Cardiac fibroblast (primary cell): ENCODE data around the gene JUP.

Source experiments
- DNase-seq, 2 donors: peaks; one replicate each; pipeline versions ENCODE4 v3.0.0 to v3.0.0-alpha.2; 2010; ENCODE audit warnings: low read depth in 2 of 2
- H3K4me3 ChIP-seq, 2 donors: replicated peaks in 1 of 2; 1 replicate in 1 of 2; 2 replicates in 1 of 2; pipeline ENCODE4 v1.5.1; 2011; ENCODE audit warnings: low read depth in 2 of 2, low read length in 2 of 2, mild to moderate bottlenecking in 2 of 2, moderate library complexity in 1 of 2
- CTCF ChIP-seq: IDR thresholded peaks from one replicate; pipeline ENCODE4 v1.5.1; 2011; ENCODE audit warnings: low read depth, mild to moderate bottlenecking, low read length, inconsistent platforms

Gene JUP

GRCh38 chr17:41707803-41708669 is 78.5 kb downstream of the JUP start:
- TF ChIP-seq CTCF: no peak
- no peak overlapping the region for H3K4me3 ChIP-seq
- no peak for DNase-seq

DNA sequence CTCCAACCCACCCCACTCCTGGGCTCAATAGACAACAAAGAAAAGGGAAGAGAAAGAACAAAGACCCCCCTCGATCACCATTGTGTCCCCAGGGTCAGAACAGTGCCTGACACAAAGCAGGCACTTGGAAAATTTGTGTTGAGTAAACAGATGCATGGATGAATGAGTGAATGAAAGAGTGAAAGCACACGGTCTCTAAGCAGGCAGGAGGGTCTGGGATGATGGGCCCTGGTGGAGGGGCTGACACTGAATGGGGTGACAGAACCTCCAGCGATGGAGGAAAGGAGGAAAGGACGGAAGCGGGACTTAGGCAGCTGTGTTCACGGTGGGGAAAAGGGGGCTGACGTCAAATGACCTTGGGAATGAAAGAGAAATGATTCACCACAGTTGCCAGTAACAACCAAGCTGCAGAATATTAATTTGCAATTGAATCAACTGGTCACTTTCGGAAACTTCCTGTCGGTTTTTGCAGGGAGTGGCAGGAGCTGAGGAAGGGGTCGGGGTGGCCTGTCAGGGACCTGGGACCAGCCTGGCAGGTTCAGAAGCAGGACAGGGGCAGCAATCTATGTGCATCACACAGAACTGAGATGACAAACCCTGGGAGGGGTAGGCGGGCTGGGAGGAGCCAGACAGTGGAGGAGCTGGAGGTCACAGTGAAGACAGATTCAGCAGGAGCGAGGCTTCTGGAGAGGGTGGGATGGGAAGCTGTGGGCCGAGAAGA is 81.1 kb downstream of the JUP start:
- peak; percentile 38 to 49 for DNase-seq
- no peak for TF ChIP-seq CTCF
- H3K4me3 ChIP-seq: no peak overlapping the region
